Endothelial cell of umbilical vein (primary cell): ENCODE measurements around the gene SORL1. TPM values are rescaled to one million over a fixed set of nuclear protein-coding genes. Genes with fewer than 3 reads are reported as not detected.

Experiments
- BruUV-seq: library from RNA; stranded (reverse); fragments of 400-500 nt; replicated peaks from 2 replicates; lab custom pipeline; 2021; lab: Mats Ljungman, UMichigan
- CTCF ChIA-PET: fragments of 300-600, 350-600 bp; sonication (Branson Sonifier 250); formaldehyde crosslinking; loops from one replicate; lab custom pipeline; 2021; ENCODE audit warnings: antibody characterized with exemption, inconsistent platforms; lab: Charles Lee
- POLR2A ChIA-PET: fragments of 300-600, 350-600 bp; sonication (Branson Sonifier 250); formaldehyde crosslinking; loops from one replicate; lab custom pipeline; 2021; ENCODE audit warnings: antibody characterized with exemption, inconsistent platforms; lab: Charles Lee
- DNase-seq: peaks from one replicate; pipeline ENCODE4 v3.0.0-alpha.2; 2011; ENCODE audit warnings: low read depth, low spot score
- FAIRE-seq: peaks from 2 replicates; lab custom pipeline; 2011; peaks lifted over from hg19 to GRCh38; lab: Jason Lieb, UNC
- H2AFZ ChIP-seq: 2 replicates; pipeline ENCODE4 v1.6.0; 2012; ENCODE audit warnings: low read depth, low read length, control low read depth, inconsistent platforms
- H3K27ac ChIP-seq: 2 replicates; pipeline ENCODE4 v1.5.1; 2011; ENCODE audit warnings: low read depth, mild to moderate bottlenecking, control low read depth, low read length, moderate library complexity; ENCODE audit not compliant: insufficient read depth
- H3K27me3 ChIP-seq, 2 experiments: 2 replicates each; pipeline versions ENCODE4 v1.6.0 to v1.6.1; 2011; ENCODE audit warnings: low read length in 2 of 2, mixed read lengths in 1 of 2; ENCODE audit not compliant: control insufficient read depth in 2 of 2, insufficient read depth in 2 of 2
- H3K36me3 ChIP-seq, 2 experiments: 2 replicates in 1 of 2; 3 replicates in 1 of 2; pipeline ENCODE4 v1.5.1; 2011; ENCODE audit warnings: low read length in 2 of 2, mild to moderate bottlenecking in 1 of 2, moderate library complexity in 1 of 2; ENCODE audit not compliant: control insufficient read depth in 2 of 2, insufficient read depth in 2 of 2; ENCODE audit errors: extremely low read depth in 1 of 2
- H3K4me1 ChIP-seq: 3 replicates; pipeline ENCODE4 v1.5.1; 2011; ENCODE audit warnings: mild to moderate bottlenecking, low read length; ENCODE audit not compliant: control insufficient read depth, insufficient read depth; ENCODE audit errors: extremely low read depth
- H3K4me2 ChIP-seq: 2 replicates; pipeline ENCODE4 v1.6.1; 2011; ENCODE audit warnings: low read length, control low read depth, mixed read lengths; ENCODE audit not compliant: insufficient read depth
- H3K4me3 ChIP-seq, 3 experiments: fragments of 200-600 bp in 1 of 3; sonication (generic), shearing (Covaris generic) in 1 of 3; replicated peaks in 1 of 3; 2 replicates each; pipeline ENCODE4 v1.5.1; 2011 to 2016; ENCODE audit warnings: control low read depth in 3 of 3, low read length in 3 of 3, mild to moderate bottlenecking in 2 of 3, inconsistent platforms in 1 of 3, low read depth in 1 of 3, moderate library complexity in 1 of 3; ENCODE audit not compliant: insufficient read depth in 1 of 3
- H3K79me2 ChIP-seq: 2 replicates; pipeline ENCODE4 v1.6.0; 2012; ENCODE audit warnings: low read length, inconsistent platforms; ENCODE audit not compliant: control insufficient read depth, insufficient read depth
- H3K9ac ChIP-seq: replicated peaks from 2 replicates; pipeline ENCODE3; 2011; ENCODE audit warnings: low read length, control low read depth; ENCODE audit not compliant: insufficient read depth; ENCODE audit errors: extremely low read depth
- H3K9me1 ChIP-seq: replicated peaks from 3 replicates; pipeline ENCODE4 v1.6.0; 2011; ENCODE audit warnings: mild to moderate bottlenecking, low read length; ENCODE audit not compliant: control insufficient read depth, insufficient read depth; ENCODE audit errors: extremely low read depth
- H3K9me3 ChIP-seq: replicated peaks from 2 replicates; pipeline ENCODE4 v1.5.1; 2012; ENCODE audit warnings: low read length, inconsistent platforms; ENCODE audit not compliant: control insufficient read depth, insufficient read depth
- H4K20me1 ChIP-seq: replicated peaks from 2 replicates; pipeline ENCODE3; 2011; ENCODE audit warnings: mild to moderate bottlenecking, low read length; ENCODE audit not compliant: control insufficient read depth, insufficient read depth; ENCODE audit errors: extremely low read depth
- CTCF ChIP-seq, 2 donors: IDR thresholded peaks; 1 replicate in 1 of 2; 2 replicates in 1 of 2; pipeline ENCODE4 v1.5.1; 2011; ENCODE audit warnings: low read length in 2 of 2, mild to moderate bottlenecking in 2 of 2, moderate library complexity in 2 of 2, control low read depth in 1 of 2, inconsistent platforms in 1 of 2, low read depth in 1 of 2; ENCODE audit not compliant: insufficient read depth in 1 of 2; ENCODE audit errors: extremely low read depth in 1 of 2
- EZH2 ChIP-seq: IDR thresholded peaks from 2 replicates; pipeline ENCODE4 v1.6.1; 2012; ENCODE audit warnings: borderline replicate concordance, low read depth, mild to moderate bottlenecking, moderate library complexity, low read length, inconsistent platforms; ENCODE audit not compliant: severe bottlenecking
- FOS ChIP-seq: IDR thresholded peaks from 2 replicates; pipeline ENCODE4 v1.6.1; 2011; ENCODE audit warnings: mild to moderate bottlenecking, low read length, moderate library complexity, borderline replicate concordance; ENCODE audit not compliant: insufficient read depth
- GATA2 ChIP-seq: IDR thresholded peaks from 2 replicates; pipeline ENCODE4 v1.7.0; 2011; ENCODE audit warnings: low read depth, mild to moderate bottlenecking, moderate library complexity, mixed read lengths, low read length; ENCODE audit not compliant: insufficient read length, insufficient read depth
- JUN ChIP-seq: IDR thresholded peaks from 2 replicates; pipeline ENCODE4 v1.6.1; 2011; ENCODE audit warnings: borderline replicate concordance, low read depth; ENCODE audit not compliant: insufficient read length, insufficient read depth
- MYC ChIP-seq: IDR thresholded peaks from one replicate; pipeline ENCODE4 v1.6.1; 2011; ENCODE audit warnings: mild to moderate bottlenecking, low read depth, low read length
- POLR2A ChIP-seq: IDR thresholded peaks from 2 replicates; pipeline ENCODE4 v1.6.1; 2012; ENCODE audit warnings: low read depth, mild to moderate bottlenecking, control low read depth, low read length
- POLR2AphosphoS5 ChIP-seq: IDR thresholded peaks from 2 replicates; pipeline ENCODE4 v1.6.1; 2012; ENCODE audit warnings: low read depth, mild to moderate bottlenecking, control low read depth, low read length, moderate library complexity; ENCODE audit not compliant: insufficient read depth
- dilution Hi-C: fragments of 300-500 bp; cut with MboI; formaldehyde crosslinking; loops from one replicate; pipeline ENCODE4 v1.15.0; 2019; ENCODE audit warnings: low sequenced_read_pairs; ENCODE audit not compliant: extremely low pct_ligation_motif_present
- intact Hi-C: fragments of 100-400 bp; cut with micrococcal nuclease; formaldehyde crosslinking; loops from one replicate; pipeline ENCODE4 v1.10.0; 2022
- polyA plus RNA-seq, 4 experiments: library from polyadenylated mRNA; depleted of rRNA in 3 of 4; stranded (reverse) in 3 of 4; unstranded in 1 of 4; fragments of >200 nt; gene quantifications; 2 replicates each; pipeline versions ENCODE4 v1.2.1 to v1.2.3, GENCODE V29; 2011 to 2012; ENCODE audit warnings: missing spikeins in 1 of 4
- total RNA-seq: library from RNA; stranded (reverse); gene quantifications from 2 replicates; pipeline ENCODE4 v1.2.3, GENCODE V29; 2021
- TF ChIP-seq, protein P1 (sequence below): IDR thresholded peaks from 2 replicates; pipeline ENCODE4 v1.6.1; 2011; ENCODE audit not compliant: insufficient read depth, insufficient read length

The SORL1 gene
- total and polyA plus RNA-seq, 2 donors (not counting 3 experiments of a cell fraction or from before 2014, with no cell fraction given) = 0.17 to 0.31 TPM

- H3K4me1 ChIP-seq = no peaks in the 10 kb centered on the region
- no peak for FAIRE-seq
- no peak overlapping the region for H3K4me3 ChIP-seq
- no peaks in the 10 kb centered on the region for H3K9me1 ChIP-seq
- H3K36me3 ChIP-seq = no peaks in the 10 kb centered on the region
- H4K20me1 ChIP-seq = no peaks in the 10 kb centered on the region
- no peak for DNase-seq
- ChIA-PET CTCF (no interaction called here), POLR2A (no interaction called here)
- H3K4me2 ChIP-seq = no peak overlapping the region
- dilution Hi-C loops = no loop called here
- TF ChIP-seq CTCF (IDR thresholded peaks at IDR 0.05; ENCODE audit: extremely low read depth in 1 of 2, insufficient read depth in 1 of 2, low read depth in 1 of 2, low read length in 2 of 2) (no peak), FOS (no peak), JUN (no peak), GATA2 (no peak), POLR2AphosphoS5 (no peak), EZH2 (no peak), MYC (no peak), POLR2A (no peak)
- TF ChIP-seq, protein P1, sequence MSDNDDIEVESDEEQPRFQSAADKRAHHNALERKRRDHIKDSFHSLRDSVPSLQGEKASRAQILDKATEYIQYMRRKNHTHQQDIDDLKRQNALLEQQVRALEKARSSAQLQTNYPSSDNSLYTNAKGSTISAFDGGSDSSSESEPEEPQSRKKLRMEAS = no peak
- H3K27ac ChIP-seq = no peak overlapping the region
- BruUV-seq = no TSS peak
- intact Hi-C loops = no loop called here
- H3K79me2 ChIP-seq = no peaks in the 10 kb centered on the region
- no peak overlapping the region for H2AFZ ChIP-seq
- H3K9ac ChIP-seq = no peak overlapping the region
- no peaks in the 10 kb centered on the region for H3K27me3 ChIP-seq
- H3K9me3 ChIP-seq = no peaks in the 10 kb centered on the region
These were observed 110.9 kb downstream of the SORL1 start for GRCh38 chr11:121563003-121563402.
